ENCODE measurements around the gene EIF1.

DNA sequence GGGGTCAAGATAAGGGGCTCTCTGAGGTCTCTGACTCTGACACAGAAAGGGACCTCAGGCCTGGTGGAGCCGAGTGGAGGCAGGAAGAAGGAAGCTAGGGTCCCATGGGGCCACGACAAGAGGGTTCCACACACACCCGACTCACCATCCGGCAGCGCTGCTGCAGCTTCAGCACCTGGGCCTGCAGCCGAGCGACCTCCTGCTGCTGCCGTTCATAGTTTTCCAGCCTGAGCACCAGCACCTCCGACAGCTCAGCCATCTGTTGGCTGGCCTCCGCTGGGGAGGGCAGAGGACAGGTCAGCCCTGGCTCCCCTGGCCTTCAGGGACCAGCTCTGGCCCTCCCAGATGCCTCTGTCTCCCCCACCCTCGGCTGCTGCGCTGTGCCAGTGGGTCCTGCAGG lies 39.4 kb downstream of the EIF1 start:
- TF ChIP-seq, protein P1, sequence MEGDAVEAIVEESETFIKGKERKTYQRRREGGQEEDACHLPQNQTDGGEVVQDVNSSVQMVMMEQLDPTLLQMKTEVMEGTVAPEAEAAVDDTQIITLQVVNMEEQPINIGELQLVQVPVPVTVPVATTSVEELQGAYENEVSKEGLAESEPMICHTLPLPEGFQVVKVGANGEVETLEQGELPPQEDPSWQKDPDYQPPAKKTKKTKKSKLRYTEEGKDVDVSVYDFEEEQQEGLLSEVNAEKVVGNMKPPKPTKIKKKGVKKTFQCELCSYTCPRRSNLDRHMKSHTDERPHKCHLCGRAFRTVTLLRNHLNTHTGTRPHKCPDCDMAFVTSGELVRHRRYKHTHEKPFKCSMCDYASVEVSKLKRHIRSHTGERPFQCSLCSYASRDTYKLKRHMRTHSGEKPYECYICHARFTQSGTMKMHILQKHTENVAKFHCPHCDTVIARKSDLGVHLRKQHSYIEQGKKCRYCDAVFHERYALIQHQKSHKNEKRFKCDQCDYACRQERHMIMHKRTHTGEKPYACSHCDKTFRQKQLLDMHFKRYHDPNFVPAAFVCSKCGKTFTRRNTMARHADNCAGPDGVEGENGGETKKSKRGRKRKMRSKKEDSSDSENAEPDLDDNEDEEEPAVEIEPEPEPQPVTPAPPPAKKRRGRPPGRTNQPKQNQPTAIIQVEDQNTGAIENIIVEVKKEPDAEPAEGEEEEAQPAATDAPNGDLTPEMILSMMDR (IDR thresholded peaks at IDR 0.05): no peak
- no peak for TF ChIP-seq EZH2 (IDR thresholded peaks at IDR 0.05; ENCODE audit: borderline replicate concordance, insufficient read depth, low read depth, low read length, poor library complexity, severe bottlenecking)

All from B cell (primary cell).